HG02981 (cell line): Measurements from ENCODE around the gene NFIB.

ENCODE experiments used
- ATAC-seq: cut with Tn5 transposase; IDR thresholded peaks from one replicate; pipeline ENCODE4 v1.9.1; 2021; ENCODE audit warnings: mild to moderate bottlenecking, moderate library complexity; ENCODE audit not compliant: unreplicated experiment

The NFIB gene

DNA sequence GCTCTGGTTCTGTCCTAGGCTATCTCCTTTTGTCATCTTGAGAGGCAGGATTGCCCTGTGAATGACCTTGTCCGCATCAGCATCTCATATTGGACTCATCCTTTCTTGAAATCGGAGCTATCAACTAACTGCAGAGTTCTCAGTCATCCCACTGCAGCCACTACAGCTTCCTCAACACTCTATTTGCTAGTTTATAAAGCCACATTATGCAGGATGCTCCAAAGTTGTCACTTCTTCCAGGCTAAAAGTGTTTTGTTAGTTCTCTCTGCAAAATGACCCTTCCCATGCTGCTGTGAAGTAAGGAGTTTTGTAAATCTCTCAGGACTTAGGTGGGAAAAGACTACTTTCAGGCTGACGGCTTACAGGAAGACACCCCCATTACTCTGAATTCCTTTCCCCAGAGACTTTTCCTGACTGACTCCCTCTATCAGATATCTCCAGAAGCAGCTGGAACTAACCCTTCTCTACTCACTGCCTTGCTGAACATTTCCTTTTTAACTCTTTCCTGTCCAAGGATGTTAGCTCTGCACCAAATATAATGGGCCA lies 257.6 kb downstream of the NFIB start:
- no peak for ATAC-seq

DNA sequence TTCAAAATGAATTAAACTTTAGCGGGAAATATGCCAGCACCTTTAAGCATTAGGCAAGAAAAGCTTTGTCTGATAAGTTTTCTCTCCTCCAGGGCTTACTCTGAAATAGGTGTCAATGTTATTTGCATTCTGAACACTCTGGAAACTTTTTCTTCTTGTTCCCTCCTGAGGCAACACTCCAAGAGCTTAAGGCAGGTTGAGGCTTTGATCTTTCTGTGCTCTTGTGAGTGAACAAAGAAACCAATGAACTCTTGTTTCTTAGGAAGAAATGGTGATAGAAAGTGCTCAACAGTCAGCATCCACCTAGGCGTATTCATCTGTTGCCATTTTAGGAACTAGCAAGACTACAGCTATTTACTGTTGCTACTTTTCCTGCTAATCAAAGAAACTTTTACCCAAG lies 259.8 kb downstream of the NFIB start:
- no peak for ATAC-seq

DNA sequence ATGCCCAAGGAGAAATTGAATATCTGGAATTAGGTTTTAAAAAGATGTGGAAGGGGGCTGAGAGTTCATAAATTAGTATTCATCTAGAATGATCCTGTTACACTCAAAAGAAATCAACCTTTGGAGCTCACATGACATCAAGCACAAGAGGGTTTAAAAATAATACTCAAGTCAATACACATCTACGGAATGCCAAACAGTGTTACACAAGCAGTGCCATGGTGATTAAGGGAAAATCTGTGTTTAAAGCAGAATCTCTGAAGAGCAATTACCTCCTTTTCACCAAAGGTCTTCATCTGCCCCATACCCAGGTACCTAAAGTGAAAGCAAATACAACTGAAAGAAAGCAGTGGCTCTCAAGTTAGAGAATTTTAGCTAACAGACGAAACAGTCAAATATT lies 261.6 kb downstream of the NFIB start:
- no peak for ATAC-seq

DNA sequence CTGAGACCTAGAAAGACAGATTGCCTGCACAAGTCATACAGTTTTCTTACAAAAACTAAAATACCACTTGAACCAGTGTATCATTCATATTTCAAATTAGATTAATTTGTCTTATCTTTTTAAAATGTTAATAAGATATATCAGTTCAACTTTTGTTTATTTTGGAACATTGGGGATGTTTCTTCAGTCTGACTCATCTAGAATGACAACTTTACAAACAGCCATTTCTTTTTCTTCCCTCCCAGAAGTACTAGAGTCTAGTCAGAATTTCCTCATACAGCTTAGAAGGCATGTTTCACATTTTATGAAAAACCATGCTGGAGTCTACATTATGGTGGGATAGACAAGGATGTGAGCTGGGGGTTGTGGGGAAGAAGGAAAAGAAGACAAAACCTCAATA lies 262.5 kb downstream of the NFIB start:
- no peak for ATAC-seq

DNA sequence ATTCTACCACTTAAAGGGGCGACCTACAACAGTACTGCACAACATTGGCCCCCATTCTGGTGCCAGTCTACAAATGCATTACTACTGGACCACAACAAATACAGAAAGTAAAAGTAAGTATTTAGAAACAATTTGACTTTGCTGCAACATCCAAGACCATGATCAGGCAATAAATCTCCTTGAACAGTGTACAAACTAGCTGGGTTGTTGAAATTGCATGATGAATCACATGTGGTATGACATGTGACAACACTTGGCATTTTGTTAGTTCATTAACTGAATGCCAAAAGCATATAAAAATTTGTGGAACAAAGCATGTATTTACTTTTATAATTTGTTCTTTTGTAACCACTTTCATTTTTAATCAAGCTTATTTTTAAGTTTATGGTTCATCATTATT lies 270.5 kb downstream of the NFIB start:
- no peak for ATAC-seq

DNA sequence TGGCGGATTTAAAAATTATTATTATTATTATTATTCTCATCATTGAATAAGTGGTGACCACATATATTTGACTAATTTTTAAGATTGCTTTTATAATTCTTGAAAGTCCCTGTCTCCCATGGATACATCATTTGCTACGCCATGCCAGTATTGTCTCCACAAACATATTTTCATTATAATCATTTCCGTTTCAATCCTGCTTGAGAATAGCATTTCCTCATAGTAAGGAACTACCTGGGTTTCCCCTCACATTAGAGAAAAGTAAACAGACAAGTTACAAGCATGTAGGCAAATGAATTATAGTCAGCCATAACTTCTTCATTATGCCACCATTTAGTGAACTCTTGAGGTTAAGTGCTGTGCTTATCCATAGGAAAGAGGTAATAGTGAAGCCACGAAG lies 276.6 kb downstream of the NFIB start:
- ATAC-seq: no peak

DNA sequence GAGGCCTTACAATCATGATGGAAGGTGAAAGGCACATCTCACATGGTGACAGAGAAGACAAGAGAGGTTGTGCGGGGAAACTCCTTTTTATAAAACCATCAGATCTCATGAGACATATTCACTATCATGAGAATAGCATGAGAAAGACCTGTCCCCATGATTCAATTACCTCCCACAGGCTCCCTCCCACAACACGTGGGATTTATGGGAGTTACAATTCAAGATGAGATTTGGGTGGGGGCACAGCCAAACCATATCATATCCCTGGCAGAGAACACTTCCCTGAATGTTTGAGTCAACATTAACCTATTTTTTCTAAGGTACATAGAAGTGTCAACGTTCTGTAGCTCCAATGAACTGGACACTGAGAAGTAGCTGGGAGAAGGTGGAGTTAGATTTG lies 280.9 kb downstream of the NFIB start:
- no peak for ATAC-seq
